NCI-H128 (cell line): ENCODE results near the gene SLC9A8.

ENCODE experiments used
- DNase-seq: peaks from one replicate; lab custom pipeline; 2025; ENCODE audit not compliant: unreplicated experiment; lab: John Stamatoyannopoulos, UW

SLC9A8 gene

GRCh38 chr20:49871391-49871948 lies 58.8 kb downstream of the SLC9A8 start:
- DNase-seq: no peak

DNA sequence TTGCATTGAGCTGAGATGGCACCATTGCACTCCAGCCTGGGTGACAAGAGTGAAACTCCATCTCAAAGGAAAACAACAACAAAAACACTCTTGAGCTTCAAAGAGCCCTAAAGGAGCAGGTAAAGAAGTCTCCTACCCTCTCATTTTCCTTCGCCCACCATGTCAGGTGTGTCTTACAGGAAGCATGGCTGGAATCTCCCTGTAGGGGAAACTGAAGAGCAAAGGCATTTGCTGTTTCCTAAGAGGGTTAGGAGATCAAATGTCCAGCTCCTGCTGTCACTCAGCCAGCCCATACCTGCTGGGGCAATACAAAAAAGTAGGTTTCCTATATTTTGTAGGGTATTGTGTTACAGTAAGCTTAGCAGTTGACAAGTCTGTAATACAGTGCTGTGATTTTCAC lies 59.4 kb downstream of the SLC9A8 start:
- no peak for DNase-seq

GRCh38 chr20:49874696-49875095 lies 62.1 kb downstream of the SLC9A8 start:
- no peak for DNase-seq

GRCh38 chr20:49877386-49877921 lies 64.8 kb downstream of the SLC9A8 start:
- DNase-seq: no peak

- no peak for DNase-seq
Measured at GRCh38 chr20:49878977-49879376, 66.3 kb downstream of the SLC9A8 start.

DNA sequence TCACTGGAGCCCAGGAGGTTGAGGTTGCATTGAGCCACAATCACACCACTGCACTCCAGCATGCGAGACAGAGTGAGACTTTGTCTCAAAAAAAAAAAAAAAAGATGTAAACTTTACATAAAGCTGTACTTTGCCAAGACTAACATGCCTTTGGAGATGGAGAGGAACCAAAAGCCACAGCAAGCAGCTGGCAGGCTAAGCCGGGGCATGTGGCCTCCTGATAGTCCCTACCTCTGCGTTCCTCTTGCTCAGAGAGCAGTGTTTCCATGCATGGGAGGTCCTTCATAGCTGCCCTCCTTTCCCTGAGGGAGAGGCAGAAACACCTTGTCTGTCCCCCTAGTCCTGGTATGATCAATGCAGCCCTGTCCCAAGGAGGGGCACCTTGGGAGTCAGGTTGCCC lies 67.5 kb downstream of the SLC9A8 start:
- DNase-seq: no peak

- DNase-seq: no peak
Measured at GRCh38 chr20:49880724-49881445, 68.3 kb downstream of the SLC9A8 start.

DNA sequence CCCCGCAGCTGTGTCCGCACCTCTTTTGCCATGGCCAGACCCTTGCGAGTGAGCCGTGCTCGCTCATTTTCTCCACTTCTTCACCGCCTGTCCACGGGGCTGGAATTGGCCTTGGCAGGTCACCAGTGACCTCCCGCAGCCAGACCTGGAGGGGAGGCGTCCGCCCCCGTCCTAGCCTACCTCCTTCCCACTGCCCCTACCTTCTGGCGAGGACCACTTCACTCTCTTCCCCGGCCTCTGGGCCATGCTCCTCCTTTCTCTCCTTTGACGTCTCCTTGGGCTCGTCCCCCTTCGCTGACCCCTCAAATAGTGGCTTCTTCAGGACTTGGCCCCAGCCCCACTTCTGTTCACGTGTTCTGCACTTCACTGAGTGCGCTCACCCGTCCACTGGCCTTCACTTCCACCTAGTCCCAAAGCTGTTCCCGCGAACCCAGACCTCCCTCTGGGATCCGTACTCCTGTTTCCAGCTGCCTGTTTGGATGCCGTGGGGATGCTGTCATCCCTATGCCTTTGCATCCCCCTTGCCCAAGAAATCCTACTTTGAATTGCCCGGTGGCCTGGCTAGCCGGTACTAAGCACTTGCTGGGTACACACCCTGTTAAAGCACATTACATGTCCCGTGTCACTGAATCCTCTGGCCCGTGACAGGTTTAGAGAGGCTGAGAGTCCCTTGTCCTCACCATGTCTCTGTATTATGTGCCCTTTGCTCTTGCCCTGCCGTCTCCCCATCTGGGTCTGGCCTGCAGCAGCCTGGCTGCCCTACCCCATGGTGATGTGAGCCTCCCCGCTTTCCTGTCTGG lies 69.7 kb downstream of the SLC9A8 start:
- no peak for DNase-seq

- no peak for DNase-seq
Measured at GRCh38 chr20:49883246-49883802, 70.7 kb downstream of the SLC9A8 start.

- no peak for DNase-seq
Measured at GRCh38 chr20:49885558-49886332, 73.1 kb downstream of the SLC9A8 start.

- no peak for DNase-seq
Measured at GRCh38 chr20:49886571-49887213, 74.1 kb downstream of the SLC9A8 start.

- no peak for DNase-seq
Measured at GRCh38 chr20:49887251-49888211, 74.9 kb downstream of the SLC9A8 start.

DNA sequence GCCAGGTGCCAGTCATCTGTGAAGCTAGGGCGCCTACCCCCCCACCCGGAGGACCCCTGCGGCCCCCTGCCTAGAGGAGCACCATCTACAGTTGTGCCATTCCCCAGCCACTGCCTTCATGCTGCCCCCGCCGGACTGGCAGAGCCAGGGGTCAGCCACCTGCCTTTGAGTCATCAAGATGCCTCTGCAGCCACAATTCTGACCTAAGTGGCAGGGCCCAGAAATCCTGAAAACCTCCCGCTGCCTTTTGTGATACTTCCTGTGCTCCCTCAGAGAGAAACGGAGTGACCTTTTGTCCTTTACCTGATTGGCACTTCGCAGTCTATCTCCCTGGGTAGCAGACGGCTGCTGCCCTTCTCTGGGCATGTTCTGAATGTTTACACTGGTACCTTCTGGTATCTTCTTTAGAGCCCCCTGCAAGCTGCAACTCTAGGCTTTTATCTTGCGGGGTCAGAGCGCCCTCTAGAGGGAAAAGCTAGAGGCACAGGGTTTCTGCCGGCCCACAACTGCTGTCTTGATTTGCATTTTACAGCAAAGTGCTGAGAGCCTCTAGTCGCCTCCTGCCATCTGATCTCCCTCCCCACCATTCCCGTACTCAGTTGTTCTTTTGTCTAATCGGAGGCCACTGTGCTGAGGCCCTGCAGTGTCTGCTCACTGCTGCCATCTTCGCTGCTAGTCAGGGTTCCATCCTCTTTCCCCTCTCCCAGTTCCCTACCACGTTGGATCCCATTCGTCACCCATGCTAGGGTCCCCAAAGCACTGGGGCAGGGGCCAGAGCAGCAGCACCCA lies 75.8 kb downstream of the SLC9A8 start:
- peak; percentile 40 for DNase-seq

GRCh38 chr20:49889001-49889934 lies 76.6 kb downstream of the SLC9A8 start:
- no peak for DNase-seq

DNA sequence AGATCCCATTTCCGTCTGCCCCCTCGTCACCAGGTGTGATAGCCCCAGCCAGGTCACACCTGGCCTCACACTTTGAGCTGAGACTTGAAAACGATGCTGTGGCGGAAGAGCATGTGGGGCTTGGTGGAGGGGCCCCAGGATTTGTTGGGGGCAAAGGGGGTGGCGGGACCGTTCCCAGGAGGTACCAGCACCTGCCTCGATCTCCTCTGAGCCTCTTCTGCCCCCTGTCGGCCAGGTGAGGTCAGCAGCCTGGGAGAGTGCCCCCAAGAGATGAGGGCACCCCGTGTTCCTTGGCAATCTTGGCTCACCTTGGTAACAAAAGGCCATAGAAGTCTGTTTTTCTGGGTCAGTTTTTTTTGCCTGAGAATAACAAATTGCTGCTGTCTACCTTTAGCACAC lies 77.3 kb downstream of the SLC9A8 start:
- no peak for DNase-seq

- DNase-seq: no peak
Measured at GRCh38 chr20:49890471-49891361, 78.1 kb downstream of the SLC9A8 start.
